GM12891 (cell line): ENCODE measurements around the gene CCDC137.

Experiments
- POLR2A ChIP-seq: IDR thresholded peaks from 2 replicates; pipeline ENCODE4 v1.6.1; 2011; ENCODE audit warnings: low read depth, low read length, control low read depth
- POLR2AphosphoS5 ChIP-seq: IDR thresholded peaks from 2 replicates; pipeline ENCODE4 v1.6.1; 2011; ENCODE audit warnings: low read depth, low read length, control low read depth
- SPI1 ChIP-seq: IDR thresholded peaks from 2 replicates; pipeline ENCODE4 v1.6.1; 2011; ENCODE audit warnings: low read depth, low read length, control low read depth
- TAF1 ChIP-seq: IDR thresholded peaks from 2 replicates; pipeline ENCODE4 v1.6.1; 2011; ENCODE audit warnings: low read depth, low read length, control low read depth

GRCh38 chr17:81659038-81659437, 7.5 kb upstream of the CCDC137 start:
- TF ChIP-seq POLR2A, result no peak
- TF ChIP-seq POLR2AphosphoS5, result no peak
- TF ChIP-seq TAF1, result no peak
- peak; percentile 69 for TF ChIP-seq SPI1
